H9 (cell line): ENCODE results near the gene CRIP2. TPM values are rescaled to one million over a fixed set of nuclear protein-coding genes. Genes with fewer than 3 reads are reported as not detected.

Experiments used
- DNase-seq: peaks from one replicate; pipeline ENCODE4 v3.0.0-alpha.2; 2017
- H2AFZ ChIP-seq: one replicate; pipeline ENCODE4 v1.6.1; 2013; ENCODE audit warnings: mild to moderate bottlenecking, low read length, control low read depth, moderate library complexity
- H2AK5ac ChIP-seq: 2 replicates; pipeline ENCODE4 v1.6.1; 2013; ENCODE audit warnings: low read length, control low read depth, mixed read lengths; ENCODE audit not compliant: insufficient read length
- H2BK120ac ChIP-seq: one replicate; pipeline ENCODE4 v1.6.1; 2013; ENCODE audit warnings: low read depth, mild to moderate bottlenecking, low read length, control low read depth, inconsistent platforms; ENCODE audit not compliant: poor library complexity, severe bottlenecking
- H2BK12ac ChIP-seq: 2 replicates; pipeline ENCODE4 v1.6.1; 2013; ENCODE audit warnings: low read length, control low read depth, mixed read lengths, low read depth; ENCODE audit not compliant: insufficient read length
- H2BK15ac ChIP-seq: 2 replicates; pipeline ENCODE4 v1.6.1; 2013; ENCODE audit warnings: low read depth, low read length, control low read depth
- H2BK20ac ChIP-seq: one replicate; pipeline ENCODE4 v1.6.1; 2013; ENCODE audit warnings: low read depth, mild to moderate bottlenecking, low read length, control low read depth, inconsistent platforms; ENCODE audit not compliant: poor library complexity, severe bottlenecking
- H2BK5ac ChIP-seq: 2 replicates; pipeline ENCODE4 v1.6.1; 2013; ENCODE audit warnings: low read length, control low read depth, mixed read lengths; ENCODE audit not compliant: insufficient read length
- H3K14ac ChIP-seq: 2 replicates; pipeline ENCODE4 v1.6.1; 2013; ENCODE audit warnings: low read length, control low read depth; ENCODE audit not compliant: insufficient read depth
- H3K18ac ChIP-seq: 2 replicates; pipeline ENCODE4 v1.6.1; 2013; ENCODE audit warnings: low read depth, mild to moderate bottlenecking, mixed read lengths, low read length, control low read depth; ENCODE audit not compliant: insufficient read length
- H3K23ac ChIP-seq: 2 replicates; pipeline ENCODE4 v1.6.1; 2013; ENCODE audit warnings: low read length, control low read depth, mixed read lengths, low read depth; ENCODE audit not compliant: insufficient read length
- H3K23me2 ChIP-seq: 2 replicates; pipeline ENCODE4 v1.6.1; 2013; ENCODE audit warnings: low read depth, mild to moderate bottlenecking, mixed read lengths, low read length, control low read depth; ENCODE audit not compliant: insufficient read length, poor library complexity, severe bottlenecking
- H3K27ac ChIP-seq: 2 replicates; pipeline ENCODE4 v1.5.1; 2013; ENCODE audit warnings: low read length, control low read depth, mixed read lengths, low read depth; ENCODE audit not compliant: insufficient read length
- H3K27me3 ChIP-seq: 2 replicates; pipeline ENCODE4 v1.6.1; 2013; ENCODE audit warnings: low read length, control low read depth, inconsistent platforms; ENCODE audit not compliant: insufficient read depth
- H3K4ac ChIP-seq: 2 replicates; pipeline ENCODE4 v1.6.1; 2013; ENCODE audit warnings: low read depth, mild to moderate bottlenecking, control low read depth, inconsistent platforms, low read length, moderate library complexity
- H3K4me1 ChIP-seq: 2 replicates; pipeline ENCODE4 v1.6.1; 2013; ENCODE audit warnings: low read length, control low read depth, inconsistent platforms; ENCODE audit not compliant: insufficient read depth
- H3K4me2 ChIP-seq: 2 replicates; pipeline ENCODE4 v1.6.1; 2013; ENCODE audit warnings: low read length, control low read depth, mixed read lengths; ENCODE audit not compliant: insufficient read length, insufficient read depth
- H3K56ac ChIP-seq: 2 replicates; pipeline ENCODE4 v1.6.1; 2013; ENCODE audit warnings: low read depth, mild to moderate bottlenecking, mixed read lengths, low read length, control low read depth; ENCODE audit not compliant: insufficient read length
- H3K79me1 ChIP-seq: 2 replicates; pipeline ENCODE4 v1.6.1; 2013; ENCODE audit warnings: low read depth, mild to moderate bottlenecking, moderate library complexity, low read length, control low read depth, inconsistent platforms; ENCODE audit not compliant: insufficient read depth, poor library complexity, severe bottlenecking
- H3K79me2 ChIP-seq: 2 replicates; pipeline ENCODE4 v1.6.1; 2013; ENCODE audit warnings: low read length, control low read depth, inconsistent platforms; ENCODE audit not compliant: insufficient read depth
- H3K9ac ChIP-seq: 2 replicates; pipeline ENCODE4 v1.6.1; 2013; ENCODE audit warnings: low read length, control low read depth, mixed read lengths; ENCODE audit not compliant: insufficient read length; ENCODE audit errors: extremely low read depth
- H3K9me3 ChIP-seq: one replicate; pipeline ENCODE4 v1.6.1; 2013; ENCODE audit warnings: low read depth, low read length, inconsistent platforms; ENCODE audit not compliant: control insufficient read depth
- H3T11ph ChIP-seq: one replicate; pipeline ENCODE4 v1.6.1; 2013; ENCODE audit warnings: mild to moderate bottlenecking, low read length, control low read depth, inconsistent platforms
- H4K20me1 ChIP-seq: one replicate; pipeline ENCODE4 v1.6.1; 2013; ENCODE audit not compliant: control insufficient read depth, insufficient read length, insufficient read depth
- H4K5ac ChIP-seq: 2 replicates; pipeline ENCODE4 v1.6.1; 2013; ENCODE audit warnings: low read depth, mild to moderate bottlenecking, mixed read lengths, low read length, control low read depth; ENCODE audit not compliant: insufficient read length
- H4K8ac ChIP-seq: replicated peaks from 2 replicates; pipeline ENCODE4 v1.6.1; 2013; ENCODE audit warnings: low read length, control low read depth, mixed read lengths, low read depth; ENCODE audit not compliant: insufficient read length
- H4K91ac ChIP-seq: 2 replicates; pipeline ENCODE4 v1.6.1; 2013; ENCODE audit warnings: low read depth, mild to moderate bottlenecking, moderate library complexity, mixed read lengths, low read length, control low read depth; ENCODE audit not compliant: insufficient read length
- H3K27ac Mint-ChIP-seq, 3 experiments: 2 replicates in 2 of 3; 3 replicates in 1 of 3; pipeline ENCODE4 v1.8.0; 2020 to 2021; ENCODE audit warnings: mixed read lengths in 3 of 3, mild to moderate bottlenecking in 1 of 3, moderate library complexity in 1 of 3
- H3K27me3 Mint-ChIP-seq: 2 replicates; pipeline ENCODE4 v1.8.0; 2021; ENCODE audit warnings: low read depth, mild to moderate bottlenecking, moderate library complexity, mixed read lengths
- H3K36me3 Mint-ChIP-seq, 3 experiments: 2 replicates in 2 of 3; 3 replicates in 1 of 3; pipeline ENCODE4 v1.8.0; 2020 to 2021; ENCODE audit warnings: low read depth in 3 of 3, mixed read lengths in 3 of 3; ENCODE audit not compliant: insufficient read depth in 1 of 3
- H3K4me1 Mint-ChIP-seq, 2 experiments: 2 replicates each; pipeline ENCODE4 v1.8.0; 2020; ENCODE audit warnings: mixed read lengths in 2 of 2
- H3K4me3 Mint-ChIP-seq, 2 experiments: 2 replicates in 1 of 2; 3 replicates in 1 of 2; pipeline ENCODE4 v1.8.0; 2020 to 2021; ENCODE audit warnings: mild to moderate bottlenecking in 2 of 2, mixed read lengths in 2 of 2, moderate library complexity in 1 of 2
- H3K9me3 Mint-ChIP-seq, 2 experiments: 2 replicates in 1 of 2; 3 replicates in 1 of 2; pipeline ENCODE4 v1.8.0; 2020; ENCODE audit warnings: mild to moderate bottlenecking in 2 of 2, mixed read lengths in 2 of 2, moderate library complexity in 1 of 2
- CTCF ChIP-seq: fragments of 200-600 bp; sonication (generic); conservative IDR thresholded peaks from 3 replicates; pipeline ENCODE4 v1.8.0; 2021; ENCODE audit warnings: antibody characterized with exemption, mild to moderate bottlenecking
- WGBS: extraction: QIAGEN DNeasy Blood & Tissue Kit; methylation state at CpG from one replicate; pipeline ENCODE4 v1.1.7; 2013; ENCODE audit warnings: missing lambda C conversion rate, low lambda C conversion rate, mixed read lengths; ENCODE audit not compliant: insufficient read length; ENCODE audit errors: extremely low coverage; 5-methylcytosine and 5-hydroxymethylcytosine counted together
- total RNA-seq: library from RNA; stranded (reverse); gene quantifications from 2 replicates; pipeline ENCODE4 v1.2.1, GENCODE V29; 2021

CRIP2 gene
- total RNA-seq, 1 experiment from 2014 or later: 5.7 TPM

GRCh38 chr14:105476831-105477659, 2.4 kb downstream of the CRIP2 start:
- no peak overlapping the region for H4K5ac ChIP-seq
- H2BK12ac ChIP-seq: no peak overlapping the region
- H3K9ac ChIP-seq: no peak overlapping the region
- H3K23ac ChIP-seq: no peak overlapping the region
- WGBS: no CpG with 5 or more reads among the region's 16 CpGs
- no peak overlapping the region for H3K27ac Mint-ChIP-seq
- H3K4me3 Mint-ChIP-seq: no peak overlapping the region
- TF ChIP-seq CTCF: no peak
- no peaks in the 10 kb centered on the region for H3K9me3 ChIP-seq
- no peak overlapping the region for H2BK15ac ChIP-seq
- peaks cover 0 to 3% of the 10 kb centered on the region in 2 experiments; a peak in 1 of 5 replicates for H3K9me3 Mint-ChIP-seq
- H3K79me2 ChIP-seq: no peaks in the 10 kb centered on the region
- H2BK5ac ChIP-seq: no peak overlapping the region
- H4K91ac ChIP-seq: peak overlapping the region; percentile 28
- H3K4me1 ChIP-seq: no peaks in the 10 kb centered on the region; the same call in 1 of the 2 replicates
- no peak overlapping the region for H3K27ac ChIP-seq
- H3K56ac ChIP-seq: no peak overlapping the region
- no peak overlapping the region for H3K4me2 ChIP-seq
- no peak overlapping the region for H2BK20ac ChIP-seq
- H3K4me1 Mint-ChIP-seq: peaks cover 6 to 31% of the 10 kb centered on the region in 2 experiments
- H3K79me1 ChIP-seq: no peaks in the 10 kb centered on the region
- no peaks in the 10 kb centered on the region for H4K20me1 ChIP-seq
- H2AFZ ChIP-seq: no peak overlapping the region
- no peak overlapping the region for H3K4ac ChIP-seq
- no peak overlapping the region for H3T11ph ChIP-seq
- H3K14ac ChIP-seq: no peak overlapping the region
- H4K8ac ChIP-seq: no peak overlapping the region
- H3K27me3 ChIP-seq: peaks cover 36% of the 10 kb centered on the region
- peaks cover 62% of the 10 kb centered on the region for H3K27me3 Mint-ChIP-seq
- no peaks in the 10 kb centered on the region for H3K36me3 Mint-ChIP-seq
- no peak for DNase-seq
- H2BK120ac ChIP-seq: no peak overlapping the region
- H3K18ac ChIP-seq: no peak overlapping the region
- peaks cover 12% of the 10 kb centered on the region for H3K23me2 ChIP-seq
- no peak overlapping the region for H2AK5ac ChIP-seq
